IPS-18c (cell line): ENCODE measurements around the gene DDX17.

Experiments
- H3K4me3 ChIP-seq: 2 replicates; pipeline ENCODE4 v1.7.0; 2013; ENCODE audit warnings: low read depth, mild to moderate bottlenecking, low read length, moderate library complexity; ENCODE audit not compliant: insufficient read depth
- H3K9me3 ChIP-seq: one replicate; pipeline ENCODE4 v1.6.1; 2013; ENCODE audit warnings: mild to moderate bottlenecking, low read length, moderate library complexity; ENCODE audit not compliant: control insufficient read depth, insufficient read depth

The DDX17 gene

DNA sequence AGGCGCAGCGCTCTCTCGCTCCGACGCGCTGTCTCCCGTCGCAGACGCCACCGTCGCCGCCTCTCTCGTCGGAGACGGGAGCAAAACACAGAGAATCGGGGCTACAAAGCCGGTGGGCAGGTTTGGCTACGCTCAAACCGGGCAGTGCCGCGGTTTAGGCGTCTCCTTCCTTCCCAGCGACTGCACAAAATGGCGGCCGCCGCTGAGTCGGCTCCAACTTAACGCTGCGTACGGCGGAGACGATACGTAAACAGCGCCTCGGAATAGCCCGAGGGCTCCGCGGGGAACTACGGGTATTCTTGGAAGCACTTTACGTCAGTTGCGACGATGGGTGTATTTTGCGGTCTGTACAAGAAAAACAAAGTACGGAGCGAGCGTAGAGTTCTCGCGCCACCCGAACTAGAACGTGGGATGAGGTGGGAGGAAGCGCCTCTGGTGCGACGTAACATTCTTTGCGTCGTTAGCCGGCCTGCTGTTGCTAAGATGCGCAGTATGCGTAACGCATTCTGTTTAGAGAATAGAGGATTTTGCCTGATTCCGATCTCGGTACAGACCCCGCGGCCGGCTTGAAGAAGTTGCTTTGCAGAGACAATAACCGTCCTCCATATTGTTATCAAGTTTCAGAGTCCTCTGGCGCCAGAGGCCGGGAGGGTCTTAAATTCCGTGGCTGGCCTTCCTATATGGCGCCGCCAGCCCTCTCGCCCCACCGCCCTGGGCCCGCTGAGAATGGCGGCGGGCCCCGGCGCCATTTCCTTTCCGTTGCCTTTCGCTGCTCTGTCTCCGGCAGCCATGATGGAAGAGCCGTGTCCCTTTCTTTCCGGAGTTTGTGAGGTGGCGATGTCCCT, at the start of gene DDX17:
TSS of gene DDX17 (minus strand) at position 194 of the 845 bp plus-strand sequence.
- Histone ChIP-seq H3K4me3 (peak within 1 kb of the TSS; percentile 91), H3K9me3 (no peaks in the 10 kb centered on the region)

DNA sequence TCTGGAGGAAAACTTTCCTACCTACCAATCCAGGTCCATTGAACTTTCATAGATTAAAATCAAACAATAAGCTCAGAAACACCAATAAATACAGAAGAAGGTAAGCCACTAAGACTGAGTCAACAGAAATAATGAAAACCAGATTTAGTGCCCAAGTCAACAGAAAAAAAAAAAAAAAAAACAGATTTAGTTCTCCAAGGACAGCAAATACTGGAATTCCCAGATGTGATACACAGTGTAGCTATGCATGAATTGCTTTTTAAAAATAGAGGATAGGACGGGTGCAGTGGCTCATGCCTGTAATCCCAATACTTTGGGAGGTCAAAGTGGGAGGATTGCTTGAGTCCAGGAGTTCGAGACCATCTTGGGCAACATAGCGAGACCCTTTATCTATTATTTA, 48.2 kb upstream of the DDX17 start:
- H3K4me3 ChIP-seq: no peak overlapping the region
- no peaks in the 10 kb centered on the region for H3K9me3 ChIP-seq

DNA sequence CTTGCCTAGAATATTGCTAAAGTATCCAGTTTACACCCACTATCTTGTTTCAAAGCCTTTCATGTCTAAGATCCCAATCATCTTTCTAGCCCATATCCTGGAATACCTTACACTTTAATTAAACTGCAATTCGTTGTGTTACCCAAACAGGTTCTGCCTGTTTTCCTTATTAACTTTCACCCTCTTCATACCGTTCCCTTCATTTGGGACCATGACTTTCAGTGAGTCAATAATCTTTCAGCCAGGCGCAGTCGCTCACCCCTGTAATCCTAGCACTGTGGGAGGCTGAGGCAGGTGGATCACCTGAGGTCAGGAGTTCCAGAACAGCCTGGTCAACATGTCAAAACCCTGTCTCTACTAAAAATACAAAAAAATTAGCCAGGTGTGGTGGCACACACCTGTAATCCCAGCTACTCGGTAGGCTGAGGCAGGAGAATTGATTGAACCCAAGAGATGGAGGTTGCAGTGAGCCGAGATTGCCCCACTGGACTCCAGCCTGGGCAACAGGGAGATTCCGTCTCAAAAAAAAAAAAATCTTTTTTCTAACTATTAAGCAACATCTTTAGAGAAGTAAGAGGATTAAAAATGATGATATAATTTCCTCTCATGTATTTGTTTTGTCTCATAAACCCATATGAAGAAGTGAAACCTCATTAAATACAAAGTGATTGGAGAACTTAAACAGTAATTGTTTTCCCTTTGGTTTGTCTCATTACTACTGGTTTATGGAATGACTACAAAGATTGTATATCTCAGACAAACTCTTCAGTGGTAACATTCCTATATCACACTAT, 43.2 kb upstream of the DDX17 start:
- no peak overlapping the region for H3K4me3 ChIP-seq

DNA sequence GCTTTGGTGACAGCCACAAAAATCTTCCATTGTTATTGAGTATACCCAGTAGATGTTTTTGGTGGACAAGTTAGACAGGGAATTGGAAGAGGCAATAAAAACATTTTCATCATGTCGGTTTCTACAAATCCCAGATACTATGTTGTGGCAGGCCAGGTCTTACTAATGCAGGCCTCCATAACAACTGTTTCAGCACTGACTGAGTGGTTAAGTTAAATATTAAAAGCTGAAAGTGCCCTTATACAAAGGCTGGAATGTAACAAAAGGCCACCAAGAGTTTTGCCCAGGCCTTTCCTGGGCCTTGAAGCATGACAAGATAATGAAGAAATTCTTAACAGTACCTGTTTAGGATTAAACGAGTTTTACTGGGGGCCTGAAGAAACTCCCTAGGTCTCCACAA, 34.6 kb upstream of the DDX17 start:
- H3K4me3 ChIP-seq: no peak overlapping the region
- H3K9me3 ChIP-seq: no peaks in the 10 kb centered on the region

More for the DNA sequence above, 43.2 kb upstream of the DDX17 start:
- H3K9me3 ChIP-seq: no peaks in the 10 kb centered on the region

DNA sequence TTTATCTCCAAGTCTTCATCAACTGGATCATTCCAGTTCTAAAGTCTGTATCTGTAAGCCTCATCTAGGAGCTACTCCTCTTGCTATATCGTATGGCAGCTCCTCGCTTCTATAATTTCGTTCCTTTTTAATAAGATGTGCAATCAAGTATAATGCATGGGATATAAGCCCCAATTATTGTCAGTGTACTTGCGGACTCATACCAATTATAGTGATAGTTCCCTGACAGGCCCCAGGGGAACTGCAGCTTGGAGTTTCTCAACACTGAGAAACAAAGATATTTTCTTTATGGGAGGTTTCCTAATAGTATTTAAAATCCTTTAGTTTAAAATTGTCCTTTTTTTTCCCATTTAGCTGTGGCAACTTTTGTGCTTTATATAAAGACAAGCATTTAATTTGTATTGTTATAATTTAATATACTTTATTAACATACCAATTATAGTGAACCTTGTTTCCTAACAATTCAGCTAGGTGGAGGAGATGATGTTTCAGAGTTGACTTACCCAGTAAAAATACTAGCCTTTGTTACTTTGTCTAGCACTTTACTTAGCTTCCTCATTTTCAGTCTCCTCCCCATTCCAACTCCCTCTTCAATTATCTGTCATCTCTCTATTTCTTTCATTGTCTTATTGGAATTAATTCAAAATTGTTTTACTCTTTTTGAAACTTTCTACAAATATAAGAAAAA, 25.3 kb upstream of the DDX17 start:
- no peaks in the 10 kb centered on the region for H3K9me3 ChIP-seq

DNA sequence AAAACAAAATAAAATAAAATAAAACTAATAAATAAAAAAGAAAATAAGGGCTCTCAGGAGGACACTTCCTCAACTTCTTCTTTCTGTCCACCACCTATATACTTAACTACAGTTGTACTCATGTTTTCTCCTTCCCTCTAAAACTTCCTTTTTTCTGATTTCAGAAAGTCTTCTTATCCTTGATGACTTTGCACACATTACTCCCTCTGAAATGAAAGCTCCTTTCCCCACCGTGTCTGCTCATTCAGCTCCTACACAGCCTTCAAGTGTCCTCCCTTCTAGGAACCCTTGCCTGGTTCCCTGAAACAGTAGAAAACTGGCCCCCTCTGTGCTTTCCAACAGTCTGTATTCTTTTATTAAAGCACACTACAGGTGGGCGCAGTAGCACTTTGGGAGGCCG, 18.3 kb upstream of the DDX17 start:
- no peaks in the 10 kb centered on the region for H3K9me3 ChIP-seq
- no peak overlapping the region for H3K4me3 ChIP-seq

More for the DNA sequence above, 25.3 kb upstream of the DDX17 start:
- H3K4me3 ChIP-seq: no peak overlapping the region

DNA sequence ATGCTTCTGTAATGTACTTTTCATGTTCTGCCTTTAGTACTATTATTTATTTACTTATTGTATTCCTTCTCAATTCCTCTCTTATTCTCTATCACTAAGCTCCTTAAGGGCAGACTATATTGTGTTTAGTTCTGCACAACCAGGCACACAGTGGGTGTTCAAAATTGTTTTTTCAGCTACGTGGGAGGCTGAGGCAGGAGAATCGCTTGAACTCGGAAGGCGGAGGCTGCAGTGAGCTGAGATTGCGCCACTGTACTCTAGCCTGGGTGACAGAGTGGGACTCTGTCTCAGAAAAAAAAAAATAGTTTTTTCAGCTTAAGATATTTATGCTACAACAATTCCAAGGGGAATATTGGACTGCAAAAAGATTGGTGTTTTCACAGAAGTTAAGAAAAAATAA, 17.4 kb upstream of the DDX17 start:
- H3K9me3 ChIP-seq: no peaks in the 10 kb centered on the region
- H3K4me3 ChIP-seq: no peak overlapping the region

DNA sequence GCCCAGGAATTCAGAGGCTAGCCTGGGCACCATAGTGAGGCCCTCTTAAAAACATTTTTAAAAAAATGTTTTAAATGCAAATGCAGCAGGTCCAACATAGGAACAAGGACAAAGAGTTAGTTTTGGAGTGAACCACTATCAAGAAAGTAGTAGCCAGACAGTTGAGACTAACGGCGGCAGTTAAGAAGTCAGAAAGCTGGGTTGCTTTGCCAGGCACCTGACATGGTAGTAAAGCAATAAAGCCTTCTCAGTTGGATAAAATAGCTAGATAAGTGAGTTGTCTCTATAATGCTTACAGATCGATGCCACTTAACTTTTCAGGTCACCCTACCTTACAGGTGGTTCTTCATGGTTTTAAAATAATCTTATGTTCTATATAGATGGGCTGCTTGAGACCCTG, 16.9 kb upstream of the DDX17 start:
- no peaks in the 10 kb centered on the region for H3K9me3 ChIP-seq
- H3K4me3 ChIP-seq: no peak overlapping the region

DNA sequence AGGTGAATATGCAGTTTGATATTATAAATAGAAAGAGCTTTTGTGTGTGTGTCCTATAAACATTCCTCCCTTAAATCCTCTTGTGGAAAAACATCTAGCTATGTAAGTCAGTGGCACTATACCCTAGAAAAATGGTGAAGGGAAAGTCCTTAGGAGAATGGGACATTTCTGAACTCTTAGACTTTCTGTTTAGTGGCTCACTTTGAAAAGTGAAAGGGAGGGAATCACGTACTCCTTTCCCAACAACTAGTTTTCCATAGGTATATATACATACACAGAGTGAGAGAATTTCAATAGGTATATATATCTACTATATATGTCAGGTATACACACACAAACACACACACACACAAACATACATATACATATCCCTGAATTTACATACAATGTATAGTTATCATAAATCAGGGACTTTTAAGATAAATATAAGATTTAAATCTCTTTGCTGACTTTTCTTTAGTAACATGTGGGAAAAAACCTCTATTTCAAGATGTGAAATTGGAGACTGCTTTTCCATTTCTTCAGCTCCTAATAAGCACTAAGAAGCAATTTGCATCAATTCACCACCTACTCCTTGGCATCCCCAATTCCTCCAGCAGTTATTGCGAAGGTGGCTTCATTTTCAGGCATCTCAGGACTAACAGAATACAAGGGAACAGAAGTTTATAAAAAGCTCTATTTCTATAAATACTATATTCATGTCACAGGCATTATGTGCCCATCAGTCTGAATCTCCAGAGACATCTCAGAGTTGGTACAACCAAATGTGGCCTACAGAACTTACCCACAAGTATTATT, 13.5 kb upstream of the DDX17 start:
- Histone ChIP-seq H3K4me3 (no peak overlapping the region), H3K9me3 (no peaks in the 10 kb centered on the region)

DNA sequence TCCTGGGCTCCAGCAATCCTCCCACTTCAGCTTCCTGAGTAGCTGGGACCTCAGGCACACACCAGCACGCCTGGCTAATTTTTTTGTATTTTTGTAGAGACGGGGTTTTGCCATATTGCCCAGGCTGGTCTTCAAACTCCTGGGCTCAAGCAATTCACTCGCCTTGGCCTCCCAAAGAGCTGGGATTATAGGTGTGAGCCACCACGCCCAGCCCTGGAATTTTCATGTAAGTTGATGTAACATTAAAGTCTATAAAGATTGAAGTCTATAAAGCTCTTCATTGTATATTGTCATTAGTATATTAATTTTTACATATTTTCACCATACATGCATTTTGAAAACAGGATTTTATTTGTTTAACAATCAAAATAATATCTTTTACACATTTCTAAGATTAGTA, 12.5 kb upstream of the DDX17 start:
- no peak overlapping the region for H3K4me3 ChIP-seq
- H3K9me3 ChIP-seq: no peaks in the 10 kb centered on the region

DNA sequence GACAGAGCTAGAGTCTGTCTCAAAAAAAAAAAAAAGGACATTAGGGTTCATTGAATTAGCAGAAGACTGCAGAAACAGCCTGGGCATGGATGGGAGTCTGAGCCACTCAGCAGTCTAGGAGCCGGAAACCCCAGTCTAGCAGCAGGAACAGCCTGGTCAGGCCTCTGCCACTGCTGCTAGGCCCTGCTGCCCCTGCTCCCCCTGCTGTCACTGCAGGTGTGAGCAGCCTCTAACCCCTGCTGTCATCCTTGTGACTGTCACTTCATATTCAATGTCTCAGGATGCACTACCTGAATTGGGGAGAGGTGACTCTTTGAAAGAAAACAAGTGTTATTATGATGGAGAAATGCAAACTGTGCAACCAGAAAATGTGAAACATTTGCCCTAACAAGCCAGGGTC, 7.0 kb upstream of the DDX17 start:
- H3K4me3 ChIP-seq: no peak overlapping the region
- H3K9me3 ChIP-seq: no peaks in the 10 kb centered on the region

DNA sequence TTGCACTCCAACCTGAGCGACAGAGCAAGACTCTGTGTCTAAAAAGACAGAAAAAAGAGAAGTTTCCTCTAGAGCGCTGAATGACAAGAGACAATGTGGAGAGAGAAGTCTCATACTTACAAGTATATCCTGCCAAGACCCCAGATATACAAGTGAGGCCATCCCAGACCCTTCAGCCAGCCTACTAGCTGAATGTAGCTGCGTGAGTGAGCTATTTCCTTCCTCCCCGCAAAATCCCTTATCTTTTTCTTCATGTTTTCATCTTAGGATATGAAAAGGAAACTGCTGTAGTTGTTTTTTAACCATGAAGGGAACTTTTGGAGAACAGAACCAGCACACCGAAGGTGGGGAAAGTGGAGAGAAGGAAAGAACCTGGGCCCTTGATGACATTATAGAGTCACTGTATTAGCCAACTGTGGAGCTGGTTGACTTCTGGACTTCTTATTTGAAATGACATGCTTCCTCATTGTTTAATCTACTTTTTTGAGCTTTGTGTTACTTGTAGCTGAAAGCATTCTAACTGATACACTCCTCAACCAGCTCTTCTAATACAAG, 4.4 kb upstream of the DDX17 start:
- Histone ChIP-seq H3K9me3 (no peaks in the 10 kb centered on the region), H3K4me3 (no peak overlapping the region)

DNA sequence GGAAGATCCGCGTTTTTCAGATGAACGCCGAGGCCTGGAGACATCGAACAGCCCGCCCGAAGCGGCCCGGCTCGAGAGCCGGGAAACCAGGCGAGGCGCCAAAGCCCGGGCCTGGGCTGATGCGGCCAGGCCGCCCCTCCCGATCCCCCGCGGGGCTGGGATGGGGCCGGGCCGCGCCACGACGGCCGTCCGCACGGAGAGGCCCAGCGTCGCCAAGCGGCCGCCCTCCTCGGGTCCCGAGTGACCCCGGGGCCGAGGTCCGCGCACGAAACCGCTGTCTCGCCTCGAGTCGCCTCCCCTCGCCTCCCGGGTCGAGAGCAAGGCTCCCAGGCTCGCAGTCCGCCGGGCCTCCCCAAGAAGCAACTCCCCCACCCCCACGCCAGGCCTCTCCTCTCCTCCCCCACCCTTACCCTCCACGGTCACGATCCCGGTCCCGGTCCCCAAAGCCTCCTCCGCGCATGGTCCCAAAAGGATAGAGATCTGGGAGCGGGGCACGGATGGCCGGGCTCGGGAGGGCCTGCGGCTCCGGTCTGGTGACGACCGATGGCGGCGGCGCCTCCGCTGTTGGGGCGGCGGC, 482 bp downstream of the DDX17 start:
- H3K9me3 ChIP-seq: no peaks in the 10 kb centered on the region
- peak overlapping the region; percentile 91 for H3K4me3 ChIP-seq

DNA sequence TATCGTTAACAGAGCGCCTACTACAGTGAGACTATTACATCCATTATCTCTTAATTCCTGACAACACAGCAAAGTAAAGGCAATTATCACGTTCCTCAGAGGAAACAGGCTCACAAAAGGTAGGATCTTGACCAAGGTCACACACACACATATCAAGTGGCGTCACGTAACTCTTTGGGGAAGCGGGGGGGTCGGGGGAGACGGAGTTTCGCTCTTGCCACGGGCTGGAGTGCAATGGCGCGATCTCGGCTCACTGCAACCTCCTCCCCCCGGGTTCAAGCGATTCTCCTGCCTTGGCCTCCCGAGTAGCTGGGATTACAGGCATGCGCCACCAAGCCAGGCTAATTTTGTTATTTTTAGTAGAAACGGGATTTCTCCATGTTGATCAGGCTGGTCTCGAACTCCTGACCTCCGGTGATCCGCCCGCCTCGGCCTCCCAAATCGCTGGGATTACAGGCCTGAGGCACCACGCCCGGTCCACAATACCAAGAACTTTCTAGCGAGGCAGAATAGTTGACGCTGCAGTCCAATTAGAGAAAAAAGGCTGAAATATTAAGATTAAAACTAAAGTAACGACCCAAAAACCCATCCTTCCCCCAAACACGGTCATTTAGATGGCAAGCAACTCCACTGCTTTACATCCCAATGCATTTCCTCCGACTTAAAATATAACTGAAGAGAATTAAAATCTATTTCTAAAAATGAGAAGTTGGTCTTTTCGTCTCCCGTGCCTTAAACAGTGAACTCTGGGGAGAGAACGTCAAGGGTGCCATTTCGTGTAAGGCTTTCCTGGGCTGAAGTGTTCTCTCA, 1.2 kb downstream of the DDX17 start:
- Histone ChIP-seq H3K4me3 (peak overlapping the region; percentile 91), H3K9me3 (no peaks in the 10 kb centered on the region)

DNA sequence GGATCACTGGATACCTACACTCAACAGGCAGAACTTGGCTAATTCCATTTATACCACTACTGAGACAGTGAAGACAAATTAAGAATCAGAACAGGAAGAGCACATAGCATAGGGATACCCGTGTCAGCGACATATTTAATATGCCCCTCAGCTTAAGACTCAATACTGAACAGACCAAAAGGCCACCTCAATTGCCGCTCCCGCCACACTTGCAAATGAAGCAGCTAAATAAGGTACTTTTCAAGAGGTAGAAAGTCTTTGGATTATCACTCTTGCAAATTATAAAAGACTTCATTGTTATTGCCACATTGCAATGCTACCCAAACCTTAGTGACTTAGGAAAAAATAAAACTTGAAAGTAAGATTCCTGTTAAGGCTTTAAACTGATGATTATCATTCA, 3.1 kb downstream of the DDX17 start:
- H3K4me3 ChIP-seq: no peak overlapping the region
- H3K9me3 ChIP-seq: no peaks in the 10 kb centered on the region
